Measurements from ENCODE around the gene TMEM229B. TPM values are rescaled to one million over a fixed set of nuclear protein-coding genes. Genes with fewer than 3 reads are reported as not detected.

TMEM229B gene
- polyA plus RNA-seq, 1 of the 3 experiments (the other 2 are of a cell fraction), result 0.16 TPM

DNA sequence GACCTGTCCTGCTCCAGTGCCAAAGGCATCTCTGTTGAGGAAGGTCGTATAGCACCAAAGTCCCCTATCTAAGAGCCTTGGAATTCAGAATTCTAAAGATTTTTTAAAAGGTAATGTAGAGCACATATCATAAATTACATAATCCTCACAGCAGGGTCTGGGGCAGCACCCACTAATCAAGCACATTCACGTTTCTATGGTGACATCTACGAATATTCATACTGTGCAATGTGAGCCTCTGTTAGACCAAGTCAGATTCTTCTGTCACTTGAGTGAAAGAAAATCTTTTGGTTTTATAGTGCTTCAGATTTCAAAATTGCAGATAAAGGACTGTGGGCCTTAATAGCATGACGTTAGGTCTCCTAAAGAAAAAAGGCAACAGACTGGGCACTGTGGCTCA lies 13.1 kb upstream of the TMEM229B start:
- Histone ChIP-seq H3K27me3 (ENCODE audit: insufficient read depth) (no peaks in the 10 kb centered on the region), H3K4me1 (ENCODE audit: control insufficient read depth in 1 of 2, insufficient read depth in 2 of 2, low read depth in 1 of 2, low read length in 1 of 2) (no peaks in the 10 kb centered on the region; a peak in 1 of 4 replicates), H3K4me2 (no peak overlapping the region), H3K4me3 (ENCODE audit: low read depth in 2 of 2, low read length in 1 of 2) (no peak overlapping the region), H4K20me1 (ENCODE audit: insufficient read depth) (no peaks in the 10 kb centered on the region), H3K36me3 (replicated peaks in 1 of 2; ENCODE audit: control insufficient read depth in 1 of 2, insufficient read depth in 2 of 2, low read length in 1 of 2) (no peaks in the 10 kb centered on the region), H3K9me3 (no peaks in the 10 kb centered on the region), H3K79me2 (ENCODE audit: insufficient read depth) (no peaks in the 10 kb centered on the region), H2AFZ (ENCODE audit: low read depth) (no peak overlapping the region), H3K27ac (ENCODE audit: low read depth in 2 of 2, low read length in 1 of 2) (no peak overlapping the region), H3F3A (replicated peaks; ENCODE audit: insufficient read depth) (no peaks in the 10 kb centered on the region), H3K9me2 (no peaks in the 10 kb centered on the region), H3K9ac (no peak overlapping the region)
- WGBS (ENCODE audit: low lambda C conversion rate), result 42% methylated on average over 4 of the region's 4 CpGs
- no peak for DNase-seq
- ChIA-PET CTCF (no interaction called here), POLR2A (no interaction called here)
- TF ChIP-seq GABPA (IDR thresholded peaks at IDR 0.05; ENCODE audit: low read depth), result no peak
- TF ChIP-seq, protein P1, sequence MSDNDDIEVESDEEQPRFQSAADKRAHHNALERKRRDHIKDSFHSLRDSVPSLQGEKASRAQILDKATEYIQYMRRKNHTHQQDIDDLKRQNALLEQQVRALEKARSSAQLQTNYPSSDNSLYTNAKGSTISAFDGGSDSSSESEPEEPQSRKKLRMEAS (IDR thresholded peaks at IDR 0.05; ENCODE audit: low read depth), result no peak
- no peak for TF ChIP-seq POLR2AphosphoS5 (IDR thresholded peaks at IDR 0.05; ENCODE audit: low read depth, low read length)
- no peak for TF ChIP-seq FOSL2 (IDR thresholded peaks at IDR 0.05; ENCODE audit: borderline replicate concordance, low read depth)
- TF ChIP-seq SIN3A (IDR thresholded peaks at IDR 0.05; ENCODE audit: borderline replicate concordance, low read depth, low read length), result no peak
- TF ChIP-seq, protein P2, sequence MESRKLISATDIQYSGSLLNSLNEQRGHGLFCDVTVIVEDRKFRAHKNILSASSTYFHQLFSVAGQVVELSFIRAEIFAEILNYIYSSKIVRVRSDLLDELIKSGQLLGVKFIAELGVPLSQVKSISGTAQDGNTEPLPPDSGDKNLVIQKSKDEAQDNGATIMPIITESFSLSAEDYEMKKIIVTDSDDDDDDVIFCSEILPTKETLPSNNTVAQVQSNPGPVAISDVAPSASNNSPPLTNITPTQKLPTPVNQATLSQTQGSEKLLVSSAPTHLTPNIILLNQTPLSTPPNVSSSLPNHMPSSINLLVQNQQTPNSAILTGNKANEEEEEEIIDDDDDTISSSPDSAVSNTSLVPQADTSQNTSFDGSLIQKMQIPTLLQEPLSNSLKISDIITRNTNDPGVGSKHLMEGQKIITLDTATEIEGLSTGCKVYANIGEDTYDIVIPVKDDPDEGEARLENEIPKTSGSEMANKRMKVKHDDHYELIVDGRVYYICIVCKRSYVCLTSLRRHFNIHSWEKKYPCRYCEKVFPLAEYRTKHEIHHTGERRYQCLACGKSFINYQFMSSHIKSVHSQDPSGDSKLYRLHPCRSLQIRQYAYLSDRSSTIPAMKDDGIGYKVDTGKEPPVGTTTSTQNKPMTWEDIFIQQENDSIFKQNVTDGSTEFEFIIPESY (IDR thresholded peaks at IDR 0.05; ENCODE audit: borderline replicate concordance, low read depth), result no peak
- TF ChIP-seq RXRA (IDR thresholded peaks at IDR 0.05; ENCODE audit: borderline replicate concordance, low read depth), result no peak
- TF ChIP-seq, protein P3, sequence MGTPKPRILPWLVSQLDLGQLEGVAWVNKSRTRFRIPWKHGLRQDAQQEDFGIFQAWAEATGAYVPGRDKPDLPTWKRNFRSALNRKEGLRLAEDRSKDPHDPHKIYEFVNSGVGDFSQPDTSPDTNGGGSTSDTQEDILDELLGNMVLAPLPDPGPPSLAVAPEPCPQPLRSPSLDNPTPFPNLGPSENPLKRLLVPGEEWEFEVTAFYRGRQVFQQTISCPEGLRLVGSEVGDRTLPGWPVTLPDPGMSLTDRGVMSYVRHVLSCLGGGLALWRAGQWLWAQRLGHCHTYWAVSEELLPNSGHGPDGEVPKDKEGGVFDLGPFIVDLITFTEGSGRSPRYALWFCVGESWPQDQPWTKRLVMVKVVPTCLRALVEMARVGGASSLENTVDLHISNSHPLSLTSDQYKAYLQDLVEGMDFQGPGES (IDR thresholded peaks at IDR 0.05; ENCODE audit: low read depth, low read length), result no peak
- TF ChIP-seq, protein P4, sequence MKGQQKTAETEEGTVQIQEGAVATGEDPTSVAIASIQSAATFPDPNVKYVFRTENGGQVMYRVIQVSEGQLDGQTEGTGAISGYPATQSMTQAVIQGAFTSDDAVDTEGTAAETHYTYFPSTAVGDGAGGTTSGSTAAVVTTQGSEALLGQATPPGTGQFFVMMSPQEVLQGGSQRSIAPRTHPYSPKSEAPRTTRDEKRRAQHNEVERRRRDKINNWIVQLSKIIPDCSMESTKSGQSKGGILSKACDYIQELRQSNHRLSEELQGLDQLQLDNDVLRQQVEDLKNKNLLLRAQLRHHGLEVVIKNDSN (IDR thresholded peaks at IDR 0.05; ENCODE audit: borderline replicate concordance, low read depth), result no peak
- no peak for TF ChIP-seq FOXJ3 (CRISPR knock-in tag; IDR thresholded peaks at IDR 0.05)
- TF ChIP-seq SMC3 (IDR thresholded peaks at IDR 0.05; ENCODE audit: low read depth, low read length), result no peak

DNA sequence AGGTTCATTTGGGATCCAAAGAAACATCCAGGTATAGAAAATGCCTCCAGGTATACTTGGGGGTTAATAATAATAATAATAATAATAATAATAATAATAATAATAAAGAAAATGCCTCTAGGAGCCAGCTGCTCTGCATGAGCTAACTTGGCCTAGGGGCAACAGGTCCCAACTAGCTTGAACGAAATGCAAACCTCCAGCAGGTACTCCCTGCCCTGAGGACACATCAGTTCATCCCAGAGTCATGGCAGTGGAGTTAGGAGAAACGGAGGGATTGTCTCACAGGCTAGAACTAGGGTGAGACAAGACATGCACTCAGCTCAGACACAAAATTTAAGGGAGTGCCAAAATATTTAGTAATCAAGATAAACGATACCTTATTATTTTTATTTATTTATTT lies 12.5 kb upstream of the TMEM229B start:
- Histone ChIP-seq H3K79me2 (ENCODE audit: insufficient read depth) (no peaks in the 10 kb centered on the region), H2AFZ (ENCODE audit: low read depth) (no peak overlapping the region), H3K4me1 (ENCODE audit: control insufficient read depth in 1 of 2, insufficient read depth in 2 of 2, low read depth in 1 of 2, low read length in 1 of 2) (no peaks in the 10 kb centered on the region; a peak in 1 of 4 replicates), H3K4me2 (no peak overlapping the region), H3K27me3 (ENCODE audit: insufficient read depth) (no peaks in the 10 kb centered on the region), H3K9me3 (no peaks in the 10 kb centered on the region), H3K4me3 (ENCODE audit: low read depth in 2 of 2, low read length in 1 of 2) (no peak overlapping the region), H3K9me2 (no peaks in the 10 kb centered on the region), H3K27ac (ENCODE audit: low read depth in 2 of 2, low read length in 1 of 2) (no peak overlapping the region), H3F3A (replicated peaks; ENCODE audit: insufficient read depth) (no peaks in the 10 kb centered on the region), H4K20me1 (ENCODE audit: insufficient read depth) (no peaks in the 10 kb centered on the region), H3K9ac (no peak overlapping the region), H3K36me3 (replicated peaks in 1 of 2; ENCODE audit: control insufficient read depth in 1 of 2, insufficient read depth in 2 of 2, low read length in 1 of 2) (no peaks in the 10 kb centered on the region)
- TF ChIP-seq GATA2 (CRISPR knock-in tag; IDR thresholded peaks at IDR 0.05) (no peak), USF2 (IDR thresholded peaks at IDR 0.05; ENCODE audit: borderline replicate concordance, low read depth, low read length) (no peak), SMC3 (IDR thresholded peaks at IDR 0.05; ENCODE audit: low read depth, low read length) (no peak), FOSL2 (IDR thresholded peaks at IDR 0.05; ENCODE audit: borderline replicate concordance, low read depth) (no peak), RFX5 (IDR thresholded peaks at IDR 0.05; ENCODE audit: low read length) (no peak), POLR2AphosphoS5 (IDR thresholded peaks at IDR 0.05; ENCODE audit: low read depth, low read length) (no peak), NRF1 (IDR thresholded peaks at IDR 0.05; ENCODE audit: low read depth, low read length) (no peak), SIN3A (IDR thresholded peaks at IDR 0.05; ENCODE audit: borderline replicate concordance, low read depth, low read length) (no peak)
- TF ChIP-seq, protein P5, sequence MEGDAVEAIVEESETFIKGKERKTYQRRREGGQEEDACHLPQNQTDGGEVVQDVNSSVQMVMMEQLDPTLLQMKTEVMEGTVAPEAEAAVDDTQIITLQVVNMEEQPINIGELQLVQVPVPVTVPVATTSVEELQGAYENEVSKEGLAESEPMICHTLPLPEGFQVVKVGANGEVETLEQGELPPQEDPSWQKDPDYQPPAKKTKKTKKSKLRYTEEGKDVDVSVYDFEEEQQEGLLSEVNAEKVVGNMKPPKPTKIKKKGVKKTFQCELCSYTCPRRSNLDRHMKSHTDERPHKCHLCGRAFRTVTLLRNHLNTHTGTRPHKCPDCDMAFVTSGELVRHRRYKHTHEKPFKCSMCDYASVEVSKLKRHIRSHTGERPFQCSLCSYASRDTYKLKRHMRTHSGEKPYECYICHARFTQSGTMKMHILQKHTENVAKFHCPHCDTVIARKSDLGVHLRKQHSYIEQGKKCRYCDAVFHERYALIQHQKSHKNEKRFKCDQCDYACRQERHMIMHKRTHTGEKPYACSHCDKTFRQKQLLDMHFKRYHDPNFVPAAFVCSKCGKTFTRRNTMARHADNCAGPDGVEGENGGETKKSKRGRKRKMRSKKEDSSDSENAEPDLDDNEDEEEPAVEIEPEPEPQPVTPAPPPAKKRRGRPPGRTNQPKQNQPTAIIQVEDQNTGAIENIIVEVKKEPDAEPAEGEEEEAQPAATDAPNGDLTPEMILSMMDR (IDR thresholded peaks at IDR 0.05), result no peak
- ChIA-PET POLR2A (no interaction called here), CTCF (interaction anchor here (1.4 kb wide), 1 partner anchor 83 kb away, joined by 4 read pairs; no protein-coding TSS in a partner anchor)
- no peak for DNase-seq
- 51% methylated on average over 3 of the region's 3 CpGs for WGBS (ENCODE audit: low lambda C conversion rate)

All from SK-N-SH (cell line).